ENCODE data around the gene APOA5.

APOA5 gene

GRCh38 chr11:116838321-116839084 lies 46.8 kb upstream of the APOA5 start:
- no peak overlapping the region for H3K27ac ChIP-seq (ENCODE audit: low read depth, low read length)
- no peaks in the 10 kb centered on the region for H4K20me1 ChIP-seq (ENCODE audit: low read depth, low read length)
- H3K9ac ChIP-seq (ENCODE audit: low read length), result no peak overlapping the region
- H3K79me2 ChIP-seq (ENCODE audit: insufficient read depth, low read length), result no peaks in the 10 kb centered on the region
- no peaks in the 10 kb centered on the region for H3K27me3 ChIP-seq (ENCODE audit: low read length)
- H3K9me2 ChIP-seq (replicated peaks; ENCODE audit: insufficient read depth, low read length), result no peaks in the 10 kb centered on the region
- H3K36me3 ChIP-seq (ENCODE audit: low read length), result no peaks in the 10 kb centered on the region
- no peak overlapping the region for H3K4me3 ChIP-seq (ENCODE audit: insufficient read depth, low read length, poor library complexity, severe bottlenecking)
- H2AFZ ChIP-seq (ENCODE audit: low read depth, low read length, severe bottlenecking), result no peak overlapping the region
- no peaks in the 10 kb centered on the region for H3F3A ChIP-seq (ENCODE audit: insufficient read depth)
- TF ChIP-seq, protein P1, sequence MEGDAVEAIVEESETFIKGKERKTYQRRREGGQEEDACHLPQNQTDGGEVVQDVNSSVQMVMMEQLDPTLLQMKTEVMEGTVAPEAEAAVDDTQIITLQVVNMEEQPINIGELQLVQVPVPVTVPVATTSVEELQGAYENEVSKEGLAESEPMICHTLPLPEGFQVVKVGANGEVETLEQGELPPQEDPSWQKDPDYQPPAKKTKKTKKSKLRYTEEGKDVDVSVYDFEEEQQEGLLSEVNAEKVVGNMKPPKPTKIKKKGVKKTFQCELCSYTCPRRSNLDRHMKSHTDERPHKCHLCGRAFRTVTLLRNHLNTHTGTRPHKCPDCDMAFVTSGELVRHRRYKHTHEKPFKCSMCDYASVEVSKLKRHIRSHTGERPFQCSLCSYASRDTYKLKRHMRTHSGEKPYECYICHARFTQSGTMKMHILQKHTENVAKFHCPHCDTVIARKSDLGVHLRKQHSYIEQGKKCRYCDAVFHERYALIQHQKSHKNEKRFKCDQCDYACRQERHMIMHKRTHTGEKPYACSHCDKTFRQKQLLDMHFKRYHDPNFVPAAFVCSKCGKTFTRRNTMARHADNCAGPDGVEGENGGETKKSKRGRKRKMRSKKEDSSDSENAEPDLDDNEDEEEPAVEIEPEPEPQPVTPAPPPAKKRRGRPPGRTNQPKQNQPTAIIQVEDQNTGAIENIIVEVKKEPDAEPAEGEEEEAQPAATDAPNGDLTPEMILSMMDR (IDR thresholded peaks at IDR 0.05; ENCODE audit: insufficient read depth, low read length, poor library complexity, severe bottlenecking), result no peak
- no peak for TF ChIP-seq EZH2phosphoT487 (conservative IDR thresholded peaks at IDR 0.05; ENCODE audit: low read length)
- no peaks in the 10 kb centered on the region for H3K9me3 ChIP-seq (ENCODE audit: insufficient read depth, low read length)
- no peak overlapping the region for H3K4me2 ChIP-seq (ENCODE audit: low read depth, low read length, poor library complexity, severe bottlenecking)

DNA sequence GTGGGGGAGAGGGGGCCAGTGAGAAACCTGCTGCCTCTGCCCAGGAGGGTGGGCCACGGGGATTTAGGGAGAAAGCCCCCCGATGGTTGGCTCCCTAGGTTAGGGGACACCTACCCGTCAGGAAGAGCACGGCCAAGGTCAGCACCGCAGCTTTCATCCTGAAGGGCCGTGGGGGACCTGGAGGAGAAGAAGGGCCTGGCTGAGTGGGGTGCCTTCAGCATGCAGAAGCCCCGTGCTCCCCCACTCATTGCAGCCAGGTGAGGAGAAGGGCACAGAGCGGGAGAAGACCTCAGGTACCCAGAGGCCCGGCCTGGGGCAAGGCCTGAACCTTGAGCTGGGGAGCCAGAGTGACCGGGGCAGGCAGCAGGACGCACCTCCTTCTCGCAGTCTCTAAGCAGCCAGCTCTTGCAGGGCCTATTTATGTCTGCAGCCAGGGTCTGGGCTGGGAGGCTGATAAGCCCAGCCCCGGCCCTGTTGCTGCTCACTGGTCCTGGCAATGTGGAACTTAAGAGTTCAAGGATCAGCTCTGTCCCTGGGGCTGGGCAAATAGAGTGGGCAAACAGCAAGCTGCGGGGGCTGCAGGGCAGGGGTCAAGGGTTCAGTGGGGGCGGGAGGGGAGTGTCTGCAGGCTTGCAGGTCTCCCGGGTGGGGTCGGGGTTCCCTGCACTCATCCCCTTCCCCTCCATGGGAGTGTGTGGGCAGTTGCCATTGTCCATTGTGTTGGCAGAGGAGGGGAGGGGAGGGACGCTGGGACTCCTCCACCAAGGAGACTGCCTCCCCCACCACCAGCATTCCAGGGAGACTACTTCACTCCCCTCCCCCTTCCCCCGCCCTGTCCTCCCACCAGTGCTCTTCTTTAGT lies 45.8 kb upstream of the APOA5 start, which contains the start of gene APOA1:
APOA1 (minus strand) TSS at position 392 of the 861 bp plus-strand sequence; CDS start at position 157, 235 bp downstream.
- Histone ChIP-seq H3K9ac (ENCODE audit: low read length) (no peak within 1 kb of the TSS), H2AFZ (ENCODE audit: low read depth, low read length, severe bottlenecking) (no peak within 1 kb of the TSS), H3K9me3 (ENCODE audit: insufficient read depth, low read length) (no peaks in the 10 kb centered on the region), H3K27me3 (ENCODE audit: low read length) (no peaks in the 10 kb centered on the region), H3K27ac (ENCODE audit: low read depth, low read length) (no peak within 1 kb of the TSS), H3F3A (ENCODE audit: insufficient read depth) (no peaks in the 10 kb centered on the region), H3K36me3 (ENCODE audit: low read length) (no peaks in the 10 kb centered on the region), H4K20me1 (ENCODE audit: low read depth, low read length) (no peaks in the 10 kb centered on the region), H3K9me2 (replicated peaks; ENCODE audit: insufficient read depth, low read length) (no peaks in the 10 kb centered on the region), H3K4me3 (ENCODE audit: insufficient read depth, low read length, poor library complexity, severe bottlenecking) (no peak within 1 kb of the TSS), H3K4me2 (ENCODE audit: low read depth, low read length, poor library complexity, severe bottlenecking) (no peak within 1 kb of the TSS), H3K79me2 (ENCODE audit: insufficient read depth, low read length) (no peaks in the 10 kb centered on the region)
- no peak for TF ChIP-seq EZH2phosphoT487 (conservative IDR thresholded peaks at IDR 0.05; ENCODE audit: low read length)
- TF ChIP-seq, protein P1 (IDR thresholded peaks at IDR 0.05; ENCODE audit: insufficient read depth, low read length, poor library complexity, severe bottlenecking), result no peak

DNA sequence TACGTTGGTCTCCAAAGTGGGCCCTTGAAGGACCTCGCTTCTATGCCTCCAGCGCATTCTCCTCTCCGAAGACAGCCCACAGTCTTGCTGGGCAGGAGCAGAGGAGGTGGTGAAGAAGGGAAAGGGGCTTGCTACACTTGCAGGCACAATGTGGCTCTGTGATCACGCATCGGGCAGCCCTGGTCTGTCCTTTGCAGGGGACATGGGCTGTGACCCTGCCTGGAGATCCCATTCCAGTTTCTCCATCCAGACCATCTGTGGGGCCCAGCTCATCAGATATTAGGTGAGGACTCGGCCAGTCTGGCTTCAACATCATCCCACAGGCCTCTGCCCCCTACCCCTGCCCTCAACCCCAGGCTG lies 44.9 kb upstream of the APOA5 start:
- no peaks in the 10 kb centered on the region for H3K9me3 ChIP-seq (ENCODE audit: insufficient read depth, low read length)
- no peak overlapping the region for H3K9ac ChIP-seq (ENCODE audit: low read length)
- no peaks in the 10 kb centered on the region for H3K36me3 ChIP-seq (ENCODE audit: low read length)
- no peak overlapping the region for H3K27ac ChIP-seq (ENCODE audit: low read depth, low read length)
- no peaks in the 10 kb centered on the region for H4K20me1 ChIP-seq (ENCODE audit: low read depth, low read length)
- TF ChIP-seq, protein P1 (IDR thresholded peaks at IDR 0.05; ENCODE audit: insufficient read depth, low read length, poor library complexity, severe bottlenecking), result no peak
- TF ChIP-seq EZH2phosphoT487 (conservative IDR thresholded peaks at IDR 0.05; ENCODE audit: low read length), result no peak
- H3K27me3 ChIP-seq (ENCODE audit: low read length), result no peaks in the 10 kb centered on the region
- H3K4me2 ChIP-seq (ENCODE audit: low read depth, low read length, poor library complexity, severe bottlenecking), result no peak overlapping the region
- H3F3A ChIP-seq (ENCODE audit: insufficient read depth), result no peaks in the 10 kb centered on the region
- no peak overlapping the region for H3K4me3 ChIP-seq (ENCODE audit: insufficient read depth, low read length, poor library complexity, severe bottlenecking)
- no peak overlapping the region for H2AFZ ChIP-seq (ENCODE audit: low read depth, low read length, severe bottlenecking)
- no peaks in the 10 kb centered on the region for H3K9me2 ChIP-seq (replicated peaks; ENCODE audit: insufficient read depth, low read length)
- H3K79me2 ChIP-seq (ENCODE audit: insufficient read depth, low read length), result no peaks in the 10 kb centered on the region
